Aorta (tissue), 5 donors: ENCODE data around the gene ERC2. TPM values are rescaled to one million over a fixed set of nuclear protein-coding genes. Genes with fewer than 3 reads are reported as not detected.

Experiments
- ATAC-seq: fragments of 200-7000 bp; cut with Tn5 transposase; one replicate; pipeline ENCODE4 v1.9.1; 2022; ENCODE audit warnings: moderate library complexity; ENCODE audit not compliant: low FRiP score
- DNase-seq, 2 donors: peaks; one replicate each; pipeline ENCODE4 v3.0.0-alpha.2; 2020
- H3K27ac ChIP-seq, 2 donors: one replicate each; pipeline ENCODE4 v1.5.1; 2013; ENCODE audit warnings: low read length in 2 of 2, mild to moderate bottlenecking in 2 of 2, moderate library complexity in 2 of 2, control low read depth in 1 of 2, inconsistent platforms in 1 of 2, low read depth in 1 of 2
- H3K27me3 ChIP-seq, 2 donors: one replicate each; pipeline ENCODE4 v1.6.1; 2013; ENCODE audit warnings: control low read depth in 1 of 2, low read length in 1 of 2, mild to moderate bottlenecking in 1 of 2, moderate library complexity in 1 of 2; ENCODE audit not compliant: insufficient read depth in 2 of 2, control insufficient read depth in 1 of 2
- H3K36me3 ChIP-seq, 2 donors: one replicate each; pipeline ENCODE4 v1.6.1; 2013; ENCODE audit warnings: control low read depth in 1 of 2, low read length in 1 of 2, mild to moderate bottlenecking in 1 of 2; ENCODE audit not compliant: insufficient read depth in 2 of 2, control insufficient read depth in 1 of 2
- H3K4me1 ChIP-seq, 2 donors: one replicate each; pipeline ENCODE4 v1.6.1; 2013; ENCODE audit warnings: low read length in 2 of 2, control low read depth in 1 of 2, mild to moderate bottlenecking in 1 of 2, moderate library complexity in 1 of 2; ENCODE audit not compliant: insufficient read depth in 2 of 2, control insufficient read depth in 1 of 2
- H3K4me3 ChIP-seq, 2 donors: one replicate each; pipeline ENCODE4 v1.5.1; 2013; ENCODE audit warnings: low read length in 2 of 2, control low read depth in 1 of 2, mild to moderate bottlenecking in 1 of 2
- H3K9me3 ChIP-seq: one replicate; pipeline ENCODE4 v1.6.1; 2013; ENCODE audit warnings: mild to moderate bottlenecking, low read length; ENCODE audit not compliant: control insufficient read depth
- WGBS, 2 donors: extraction: QIAGEN DNeasy Blood & Tissue Kit; methylation state at CpG; one replicate each; pipeline ENCODE4 v1.1.7; 2013; 5-methylcytosine and 5-hydroxymethylcytosine counted together
- intact Hi-C, 2 donors: fragments of 100-400 bp; cut with DNase I; formaldehyde crosslinking; loops; one replicate each; pipeline versions ENCODE4 v1.14.2 to v1.15.0; 2022
- polyA plus RNA-seq, 2 donors: library from polyadenylated mRNA; stranded (reverse); fragments of 200-250 nt; gene quantifications; one replicate each; pipeline ENCODE4 v1.2.3, GENCODE V29; 2013
- total RNA-seq, 2 donors: library from RNA; stranded (reverse); fragmentation: NEBNext Ultra II Directional; extraction: Animal tissue kit (Norgen Biotek cat#: 25700); gene quantifications; one replicate each; pipeline ENCODE4 v1.2.1, GENCODE V29; 2021
- donor health status: healthy with polysubstance abuse.
- donor health status: Bipolar disorder and iron deficiency.
- donor health status: DM: no; HTN: no; CAD: no.
- donor health status: DM: no; HTN: no; CAD: no.
- donor health status: DM: yes; HTN: yes; CAD: no.

The ERC2 gene
- total and polyA plus RNA-seq, 4 donors: 0.27 to 0.55 TPM; not detected in 2

GRCh38 chr3:55708242-55708641, 760.0 kb downstream of the ERC2 start:
- no peak overlapping the region for H3K4me3 ChIP-seq
- H3K4me1 ChIP-seq: no peaks in the 10 kb centered on the region
- DNase-seq: no peak
- intact Hi-C loops: no loop called here
- no peaks in the 10 kb centered on the region for H3K27me3 ChIP-seq
- no peak overlapping the region for H3K27ac ChIP-seq
- H3K36me3 ChIP-seq: no peaks in the 10 kb centered on the region
- WGBS, 2 donors: 74 to 78% methylated on average over 3 of the region's 3 CpGs
- no peaks in the 10 kb centered on the region for H3K9me3 ChIP-seq
- no peak for ATAC-seq

- Histone ChIP-seq H3K27ac (no peak overlapping the region), H3K4me3 (no peak overlapping the region), H3K4me1 (no peaks in the 10 kb centered on the region), H3K9me3 (no peaks in the 10 kb centered on the region), H3K27me3 (no peaks in the 10 kb centered on the region), H3K36me3 (no peaks in the 10 kb centered on the region)
- ATAC-seq (no peak), DNase-seq (no peak)
- 5 to 64% methylated on average over 1 of the region's 1 CpG for WGBS, 2 donors
- intact Hi-C loops: no loop called here
Observed at GRCh38 chr3:55704521-55704920, 763.7 kb downstream of the ERC2 start.

DNA sequence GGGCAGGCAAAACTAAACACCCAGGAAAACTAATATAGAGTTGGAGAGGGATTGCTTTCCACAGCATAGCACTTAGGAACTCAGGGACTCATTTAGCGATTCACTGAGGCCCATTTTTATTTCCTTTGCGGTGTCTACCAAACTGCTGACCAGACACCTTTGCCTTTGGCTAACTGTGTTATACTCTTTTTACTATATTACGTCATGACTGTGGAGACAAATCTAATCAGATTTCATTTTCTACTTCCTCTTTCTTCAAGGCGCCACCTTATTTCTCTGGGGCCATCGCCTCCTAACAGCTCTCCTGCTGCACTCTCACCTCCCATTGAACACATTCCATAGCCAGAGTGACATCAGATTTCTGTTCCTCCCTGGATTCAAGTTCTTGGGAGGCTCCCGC, 765.4 kb downstream of the ERC2 start:
- ATAC-seq (no peak), DNase-seq (no peak)
- intact Hi-C loops: no loop called here
- H3K9me3 ChIP-seq: no peaks in the 10 kb centered on the region
- no peaks in the 10 kb centered on the region for H3K27me3 ChIP-seq
- WGBS, 2 donors: 87 to 89% methylated on average over 6 of the region's 6 CpGs
- no peak overlapping the region for H3K27ac ChIP-seq
- H3K36me3 ChIP-seq: no peaks in the 10 kb centered on the region
- H3K4me1 ChIP-seq: no peaks in the 10 kb centered on the region
- no peak overlapping the region for H3K4me3 ChIP-seq

GRCh38 chr3:55701997-55702396, 766.3 kb downstream of the ERC2 start:
- 43 to 46% methylated on average over 3 of the region's 3 CpGs for WGBS, 2 donors
- no peaks in the 10 kb centered on the region for H3K27me3 ChIP-seq
- H3K9me3 ChIP-seq: no peaks in the 10 kb centered on the region
- no peak overlapping the region for H3K4me3 ChIP-seq
- H3K36me3 ChIP-seq: no peaks in the 10 kb centered on the region
- DNase-seq: no peak
- intact Hi-C loops: no loop called here
- ATAC-seq: no peak
- H3K4me1 ChIP-seq: no peaks in the 10 kb centered on the region
- H3K27ac ChIP-seq: no peak overlapping the region

DNA sequence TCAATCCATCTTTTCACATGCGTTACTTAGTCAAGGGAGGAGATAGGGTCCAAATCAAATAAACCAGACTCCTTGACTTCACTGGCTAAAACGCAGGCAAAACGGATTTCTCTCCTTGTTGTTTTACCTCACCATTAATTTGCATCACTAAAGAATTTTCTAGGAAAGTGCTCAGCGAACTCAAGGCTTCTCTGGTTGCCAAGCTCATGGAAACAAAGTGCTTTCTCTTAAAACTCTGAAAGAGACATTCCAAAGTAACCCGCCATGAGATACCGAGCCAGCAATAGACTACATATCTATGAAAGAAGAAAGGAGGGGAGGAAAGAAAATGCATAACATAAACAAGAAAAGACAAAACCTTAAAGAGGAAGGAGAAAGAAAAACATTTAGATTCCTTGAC, 769.4 kb downstream of the ERC2 start:
- Histone ChIP-seq H3K4me3 (no peak overlapping the region), H3K4me1 (no peaks in the 10 kb centered on the region), H3K27ac (no peak overlapping the region), H3K36me3 (no peaks in the 10 kb centered on the region), H3K9me3 (no peaks in the 10 kb centered on the region), H3K27me3 (no peaks in the 10 kb centered on the region)
- ATAC-seq (no peak), DNase-seq (no peak)
- intact Hi-C loops: no loop called here
- 11 to 13% methylated on average over 6 of the region's 6 CpGs for WGBS, 2 donors

- Histone ChIP-seq H3K27ac (no peak overlapping the region), H3K36me3 (no peaks in the 10 kb centered on the region), H3K9me3 (no peaks in the 10 kb centered on the region), H3K4me3 (no peak overlapping the region), H3K27me3 (no peaks in the 10 kb centered on the region), H3K4me1 (no peaks in the 10 kb centered on the region)
- DNase-seq: no peak
- WGBS, 2 donors: 89% methylated on average over 4 of the region's 4 CpGs
- no peak for ATAC-seq
- intact Hi-C loops: no loop called here
Observed at GRCh38 chr3:55697177-55697865, 770.9 kb downstream of the ERC2 start.

DNA sequence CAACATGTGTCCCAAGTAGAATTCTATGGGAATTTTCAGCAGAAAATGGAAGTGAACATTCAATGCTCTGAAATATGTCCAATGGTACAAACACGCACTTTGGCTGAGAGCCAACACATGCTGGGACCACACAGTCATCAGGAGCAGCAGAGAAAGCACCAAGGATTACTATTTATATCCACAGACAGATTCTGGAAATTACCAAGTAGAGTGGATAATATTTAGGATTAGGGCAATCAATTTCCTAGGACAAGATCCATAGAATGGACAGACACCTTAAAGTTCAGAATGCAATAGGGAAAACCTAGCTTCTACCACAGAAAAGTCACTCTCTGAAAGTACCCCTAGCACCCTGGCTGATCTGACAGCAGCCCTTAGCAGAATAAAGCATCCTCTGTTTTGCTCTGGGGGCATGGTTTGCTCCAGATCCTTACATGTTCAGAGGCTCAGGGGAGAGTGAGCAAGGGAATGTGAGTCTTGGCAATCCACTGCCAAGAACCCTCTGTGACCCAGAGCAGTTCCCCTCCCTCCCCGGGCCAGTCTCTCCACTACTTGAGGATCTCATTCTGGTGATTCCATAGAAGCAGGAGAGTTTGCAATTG, 775.2 kb downstream of the ERC2 start:
- Histone ChIP-seq H3K4me1 (no peaks in the 10 kb centered on the region), H3K27me3 (no peaks in the 10 kb centered on the region), H3K4me3 (no peak overlapping the region), H3K27ac (no peak overlapping the region), H3K9me3 (no peaks in the 10 kb centered on the region), H3K36me3 (no peaks in the 10 kb centered on the region)
- DNase-seq (no peak), ATAC-seq (no peak)
- 19 to 26% methylated on average over 2 of the region's 2 CpGs for WGBS, 2 donors
- intact Hi-C loops: no loop called here

GRCh38 chr3:55692295-55692956, 775.8 kb downstream of the ERC2 start:
- no peak for ATAC-seq

DNA sequence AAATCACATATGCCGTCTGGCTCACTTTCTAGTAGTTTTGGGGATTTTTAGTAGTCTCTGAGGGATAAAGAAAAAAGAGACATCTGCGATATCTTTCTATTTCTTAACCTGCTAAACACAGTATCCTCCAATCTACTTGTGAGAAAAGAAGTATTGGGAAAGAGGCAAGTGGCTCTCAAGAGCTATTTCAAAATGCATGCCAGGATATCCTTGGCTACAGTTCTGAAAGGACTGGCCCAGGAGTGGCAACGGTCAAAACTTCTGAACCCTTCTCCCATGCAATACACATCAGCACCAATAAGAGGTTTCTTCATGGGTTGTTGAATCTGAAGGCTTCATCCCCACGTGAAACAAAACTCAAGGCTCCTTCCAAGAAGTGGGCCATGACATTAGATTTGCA, 777.1 kb downstream of the ERC2 start:
- intact Hi-C loops: no loop called here
- Histone ChIP-seq H3K27me3 (no peaks in the 10 kb centered on the region), H3K4me3 (no peak overlapping the region), H3K27ac (no peak overlapping the region), H3K4me1 (no peaks in the 10 kb centered on the region), H3K9me3 (no peaks in the 10 kb centered on the region), H3K36me3 (no peaks in the 10 kb centered on the region)
- ATAC-seq (no peak), DNase-seq (no peak)
- 69 to 75% methylated on average over 4 of the region's 4 CpGs for WGBS, 2 donors

More at GRCh38 chr3:55692295-55692956, 775.8 kb downstream of the ERC2 start:
- Histone ChIP-seq H3K36me3 (no peaks in the 10 kb centered on the region), H3K9me3 (no peaks in the 10 kb centered on the region), H3K27me3 (no peaks in the 10 kb centered on the region), H3K27ac (no peak overlapping the region), H3K4me1 (no peaks in the 10 kb centered on the region), H3K4me3 (no peak overlapping the region)
- 89 to 90% methylated on average over 1 of the region's 1 CpG for WGBS, 2 donors
- intact Hi-C loops: no loop called here
- no peak for DNase-seq
